Parathyroid adenoma (tissue), 2 donors: ENCODE data around the gene SMOC2.

Source experiments
- H2AFZ ChIP-seq: fragments of 300-600 bp; sonication (generic); one replicate; pipeline ENCODE4 v1.7.0; 2017; ENCODE audit warnings: antibody characterized with exemption, mild to moderate bottlenecking
- H3K27ac ChIP-seq: fragments of 300-600 bp; sonication (generic); one replicate; pipeline ENCODE4 v1.7.0; 2017
- H3K27me3 ChIP-seq: fragments of 300-600 bp; sonication (generic); one replicate; pipeline ENCODE4 v1.7.0; 2017; ENCODE audit warnings: low read length; ENCODE audit not compliant: control insufficient read depth, insufficient read depth
- H3K36me3 ChIP-seq: fragments of 300-600 bp; sonication (generic); one replicate; pipeline ENCODE4 v1.7.0; 2017; ENCODE audit warnings: low read length; ENCODE audit not compliant: control insufficient read depth, insufficient read depth
- H3K4me1 ChIP-seq: fragments of 300-600 bp; sonication (generic); one replicate; pipeline ENCODE4 v1.7.0; 2017; ENCODE audit warnings: control low read depth
- H3K4me2 ChIP-seq: fragments of 300-600 bp; sonication (generic); one replicate; pipeline ENCODE4 v1.7.0; 2017; ENCODE audit warnings: low read length
- H3K4me3 ChIP-seq: fragments of 300-600 bp; sonication (generic); one replicate; pipeline ENCODE4 v1.7.0; 2017; ENCODE audit warnings: low read depth, low read length
- H3K79me2 ChIP-seq: fragments of 300-600 bp; sonication (generic); one replicate; pipeline ENCODE4 v1.7.0; 2017; ENCODE audit warnings: control low read depth
- H3K9ac ChIP-seq: fragments of 300-600 bp; sonication (generic); one replicate; pipeline ENCODE4 v1.7.0; 2017; ENCODE audit warnings: mild to moderate bottlenecking
- H3K9me3 ChIP-seq: fragments of 300-600 bp; sonication (generic); one replicate; pipeline ENCODE4 v1.7.0; 2017; ENCODE audit warnings: low read length; ENCODE audit not compliant: control insufficient read depth
- CTCF ChIP-seq: fragments of 300-600 bp; sonication (generic); IDR thresholded peaks from one replicate; pipeline ENCODE4 v1.7.0; 2017; ENCODE audit warnings: antibody characterized with exemption, mild to moderate bottlenecking
- donor health status: primary hyperparathyroidism.

SMOC2 gene

DNA sequence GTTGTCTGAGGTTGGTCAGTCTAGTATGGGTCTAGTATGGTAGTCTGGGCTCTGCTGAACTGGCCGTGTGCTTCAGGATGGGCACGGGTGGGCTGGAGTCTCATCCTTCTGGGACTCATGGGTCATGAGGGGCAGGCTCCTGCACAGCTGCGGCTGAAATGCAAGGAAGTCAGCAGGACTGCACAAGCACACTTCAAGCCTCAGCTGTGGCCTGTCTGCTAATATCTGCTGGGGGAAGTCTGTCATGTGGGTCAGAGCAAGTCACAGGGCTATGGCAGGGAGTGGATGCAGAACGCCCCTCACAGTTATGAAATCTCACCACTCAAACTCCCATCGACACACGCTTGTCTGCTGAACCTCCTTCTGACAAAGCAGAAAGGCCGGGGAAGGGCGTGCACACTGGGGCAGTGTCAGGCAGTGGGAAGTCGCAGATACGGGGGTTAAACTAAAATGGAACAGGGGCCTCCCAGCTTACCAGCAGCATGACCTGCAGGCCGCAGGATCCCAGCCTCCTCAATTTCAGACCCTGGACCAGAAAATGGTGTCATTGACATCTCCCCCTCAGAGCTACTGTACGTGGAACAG, 229.5 kb downstream of the SMOC2 start:
- TF ChIP-seq CTCF = no peak
- Histone ChIP-seq H2AFZ (no peak overlapping the region), H3K4me2 (no peak overlapping the region), H3K79me2 (no peaks in the 10 kb centered on the region), H3K4me1 (no peaks in the 10 kb centered on the region), H3K27me3 (no peaks in the 10 kb centered on the region), H3K27ac (no peak overlapping the region), H3K4me3 (no peak overlapping the region), H3K36me3 (no peaks in the 10 kb centered on the region), H3K9me3 (no peaks in the 10 kb centered on the region), H3K9ac (no peak overlapping the region)

DNA sequence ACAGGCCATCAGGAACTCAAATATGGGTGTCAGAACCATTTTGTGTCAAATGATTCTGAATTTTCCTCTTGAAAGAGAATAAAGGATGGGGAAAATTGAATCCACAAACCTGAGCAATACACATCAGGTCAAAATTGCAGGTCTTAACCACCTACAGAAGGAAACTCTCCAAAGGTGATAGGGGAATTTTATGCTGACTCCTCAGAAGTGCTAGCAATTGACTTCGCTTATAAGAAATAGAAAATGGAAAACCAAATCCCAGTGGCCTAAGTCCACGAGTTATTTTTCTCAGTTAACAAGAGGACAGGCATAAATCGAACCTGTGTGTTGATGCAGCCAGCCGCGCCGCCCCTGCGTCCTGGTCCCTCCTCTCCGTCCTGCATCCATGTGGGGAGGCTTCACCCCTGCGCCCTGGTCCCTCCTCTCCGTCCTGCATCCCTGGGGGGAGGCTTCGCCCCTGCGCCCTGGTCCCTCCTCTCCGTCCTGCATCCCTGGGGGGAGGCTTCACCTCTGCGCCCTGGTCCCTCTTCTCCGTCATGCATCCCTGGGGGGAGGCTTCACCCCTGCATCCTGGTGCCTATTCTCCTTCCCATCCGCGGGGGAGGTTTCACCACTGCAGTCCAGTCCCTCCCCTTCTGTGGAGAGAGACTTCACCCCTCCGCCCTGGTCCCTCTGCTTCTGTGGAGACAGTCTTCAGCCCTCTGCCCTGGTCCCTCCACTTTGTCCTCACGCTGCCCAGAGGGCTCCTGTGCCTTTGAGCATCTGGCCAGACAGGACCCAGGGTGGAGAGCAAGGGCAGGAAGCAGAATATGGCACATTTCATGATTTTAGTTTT, 230.3 kb downstream of the SMOC2 start:
- Histone ChIP-seq H3K27ac (no peak overlapping the region), H3K9me3 (no peaks in the 10 kb centered on the region)

DNA sequence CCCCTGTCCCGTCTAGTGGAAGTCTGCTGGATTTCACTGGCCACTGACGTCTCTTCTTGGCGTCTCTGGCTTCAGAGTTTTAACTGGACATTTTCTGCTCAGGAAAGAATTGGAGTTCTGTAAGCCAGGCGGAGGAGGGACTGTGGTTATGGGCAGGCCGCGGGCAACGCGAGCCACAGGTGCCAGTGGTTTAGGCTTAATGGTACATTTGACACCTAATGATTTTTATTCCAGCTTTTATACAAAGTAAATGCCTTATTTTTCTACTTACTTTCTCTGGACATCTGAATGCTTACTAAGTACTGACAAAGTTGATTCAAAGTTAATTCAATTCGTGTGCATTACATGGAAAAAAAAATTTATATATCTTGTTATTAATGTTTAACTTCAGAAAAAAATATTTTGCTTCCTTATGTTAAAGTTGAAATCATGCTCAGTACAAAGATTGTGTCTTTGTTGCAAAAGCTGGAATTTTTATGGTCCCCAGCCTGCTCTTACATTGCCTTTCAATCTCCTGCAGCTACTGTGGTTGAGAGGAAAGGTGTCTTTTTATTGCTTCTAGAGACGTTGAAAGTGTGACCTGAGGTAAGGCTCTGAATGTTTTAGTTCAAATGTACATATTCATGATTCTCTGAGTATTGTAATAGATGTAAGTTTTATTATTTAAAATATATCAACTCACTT, 231.0 kb downstream of the SMOC2 start:
- Histone ChIP-seq H3K9me3 (no peaks in the 10 kb centered on the region), H3K4me2 (no peak overlapping the region), H3K27me3 (no peaks in the 10 kb centered on the region), H3K9ac (no peak overlapping the region), H2AFZ (no peak overlapping the region), H3K4me1 (no peaks in the 10 kb centered on the region), H3K4me3 (no peak overlapping the region), H3K36me3 (no peaks in the 10 kb centered on the region), H3K27ac (no peak overlapping the region), H3K79me2 (no peaks in the 10 kb centered on the region)
- no peak for TF ChIP-seq CTCF

More for the DNA sequence above, 230.3 kb downstream of the SMOC2 start:
- TF ChIP-seq CTCF = no peak
- H3K79me2 ChIP-seq = no peaks in the 10 kb centered on the region
- no peak overlapping the region for H3K4me2 ChIP-seq
- no peaks in the 10 kb centered on the region for H3K27me3 ChIP-seq
- H3K4me3 ChIP-seq = no peak overlapping the region
- H3K36me3 ChIP-seq = no peaks in the 10 kb centered on the region
- H3K9ac ChIP-seq = no peak overlapping the region
- no peak overlapping the region for H2AFZ ChIP-seq
- no peaks in the 10 kb centered on the region for H3K4me1 ChIP-seq

DNA sequence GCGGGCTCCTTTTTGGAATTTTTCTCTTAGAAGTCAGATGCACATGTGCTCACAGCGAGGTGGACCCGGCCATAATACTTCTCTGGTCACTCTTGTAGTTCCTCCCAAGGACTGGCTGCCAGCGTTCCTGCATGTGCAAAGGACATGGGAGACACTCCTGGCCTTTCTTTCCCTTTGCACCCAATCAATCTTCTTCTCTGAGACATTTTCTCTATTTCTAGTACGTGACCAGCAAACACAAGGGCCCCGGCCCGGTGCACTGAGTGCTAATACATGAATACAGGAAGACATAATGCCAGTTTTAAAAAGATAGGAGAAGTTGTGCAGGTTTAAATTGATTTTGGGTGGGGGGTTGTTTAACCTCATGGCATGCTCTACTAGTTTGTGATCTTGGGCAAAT, 233.6 kb downstream of the SMOC2 start:
- no peaks in the 10 kb centered on the region for H3K9me3 ChIP-seq
- H3K27ac ChIP-seq = no peak overlapping the region
- H2AFZ ChIP-seq = no peak overlapping the region
- no peak overlapping the region for H3K9ac ChIP-seq
- H3K4me2 ChIP-seq = no peak overlapping the region
- no peak for TF ChIP-seq CTCF
- no peaks in the 10 kb centered on the region for H3K27me3 ChIP-seq
- no peaks in the 10 kb centered on the region for H3K4me1 ChIP-seq
- no peaks in the 10 kb centered on the region for H3K36me3 ChIP-seq
- H3K4me3 ChIP-seq = no peak overlapping the region
- H3K79me2 ChIP-seq = no peaks in the 10 kb centered on the region
